ENCODE results near the gene TGM4. TPM values are rescaled to one million over a fixed set of nuclear protein-coding genes. Genes with fewer than 3 reads are reported as not detected.

TGM4 gene
- total RNA-seq, 1 donor from 2014 or later, result not detected

DNA sequence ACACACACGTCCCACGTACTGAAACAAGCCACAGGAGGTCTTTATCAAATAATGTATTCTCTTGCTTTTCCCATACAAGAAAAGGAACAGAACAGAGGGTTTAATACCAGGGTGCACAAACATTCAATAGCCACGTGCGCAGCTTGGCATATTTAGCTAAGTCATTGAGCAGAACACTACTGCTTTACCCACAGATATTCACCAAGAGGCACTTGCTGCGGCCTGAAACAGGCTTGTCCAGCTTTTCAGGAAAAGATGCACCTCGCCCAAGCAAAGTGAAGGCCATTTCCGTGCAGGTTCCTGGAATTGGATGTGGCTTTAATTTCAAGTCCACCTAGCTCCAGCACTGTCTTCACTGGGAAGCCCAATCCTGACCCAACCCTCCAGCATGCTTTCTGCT is 84.0 kb downstream of the TGM4 start:
- no peak for DNase-seq

DNA sequence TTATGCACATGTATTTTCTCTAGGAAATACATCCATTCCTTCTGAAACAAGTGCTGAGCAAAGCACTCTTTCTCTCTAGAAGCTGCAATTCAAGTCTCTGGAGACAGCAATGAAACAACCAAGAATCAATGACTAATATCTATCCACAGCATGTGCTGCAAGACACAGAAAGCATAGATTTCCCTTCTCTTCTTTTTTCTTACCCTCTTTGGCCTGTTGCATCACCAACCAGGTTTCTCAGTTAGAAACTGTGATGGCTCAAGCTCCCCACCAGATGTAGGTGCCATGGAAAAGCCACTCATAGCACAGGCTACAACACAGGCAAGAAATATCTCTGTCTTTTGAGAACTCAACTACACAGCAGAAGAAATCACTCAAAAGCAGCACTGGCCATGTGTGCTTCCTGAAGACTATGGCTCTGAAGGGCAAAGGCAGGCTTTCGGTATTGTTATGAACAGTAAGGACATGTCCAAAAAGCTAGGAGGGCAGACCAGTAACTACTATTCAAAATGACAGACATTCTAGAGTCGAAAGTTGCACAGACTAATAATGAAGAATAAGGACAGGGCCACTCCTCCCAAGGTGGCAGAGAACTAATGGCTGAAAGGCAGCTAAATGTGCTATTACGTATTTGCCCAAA is 86.1 kb downstream of the TGM4 start:
- no peak for DNase-seq

- DNase-seq, result no peak
These were observed 87.5 kb downstream of the TGM4 start for GRCh38 chr3:44961888-44962287.

- no peak for DNase-seq
These were observed 88.4 kb downstream of the TGM4 start for GRCh38 chr3:44962621-44963393.

GRCh38 chr3:44963571-44964325 is 89.3 kb downstream of the TGM4 start:
- DNase-seq, result no peak

Other genes starting within 250 kb of the TGM4 start
- 11.0 and 11.4 TPM in 2 replicates for gene ZNF197, start 249.6 kb upstream of the TGM4 start, total RNA-seq
- gene ZNF35, start 225.9 kb upstream of the TGM4 start, total RNA-seq, result 18.5 and 23.1 TPM in 2 replicates
- gene ZNF502, start 161.9 kb upstream of the TGM4 start, total RNA-seq, result 3.6 and 4.1 TPM in 2 replicates
- gene ZNF501, start 145.0 kb upstream of the TGM4 start, total RNA-seq, result 4.2 and 5.4 TPM in 2 replicates
- 23.0 and 23.9 TPM in 2 replicates for gene KIAA1143, start 113.0 kb upstream of the TGM4 start, total RNA-seq
- gene KIF15, start 112.8 kb upstream of the TGM4 start, total RNA-seq, result 7.5 and 21.2 TPM in 2 replicates
- 9.2 and 14.3 TPM in 2 replicates for gene TMEM42, start 12.7 kb upstream of the TGM4 start, total RNA-seq
- 69.4 and 98.2 TPM in 2 replicates for gene ZDHHC3, start 101.6 kb downstream of the TGM4 start, total RNA-seq
- gene EXOSC7, start 101.6 kb downstream of the TGM4 start, total RNA-seq, result 39.1 and 50.4 TPM in 2 replicates
- gene CLEC3B, start 151.7 kb downstream of the TGM4 start, total RNA-seq, result 0.88 and 6.3 TPM in 2 replicates

All from dermis blood vessel endothelial cell (primary cell).